Measurements from ENCODE around the gene LIMA1.
"Not testable (repeated sequence)": the region's sequence is repeated elsewhere in the genome, so short reads cannot be mapped to it uniquely, and the experiment has no call there.

LIMA1 gene

DNA sequence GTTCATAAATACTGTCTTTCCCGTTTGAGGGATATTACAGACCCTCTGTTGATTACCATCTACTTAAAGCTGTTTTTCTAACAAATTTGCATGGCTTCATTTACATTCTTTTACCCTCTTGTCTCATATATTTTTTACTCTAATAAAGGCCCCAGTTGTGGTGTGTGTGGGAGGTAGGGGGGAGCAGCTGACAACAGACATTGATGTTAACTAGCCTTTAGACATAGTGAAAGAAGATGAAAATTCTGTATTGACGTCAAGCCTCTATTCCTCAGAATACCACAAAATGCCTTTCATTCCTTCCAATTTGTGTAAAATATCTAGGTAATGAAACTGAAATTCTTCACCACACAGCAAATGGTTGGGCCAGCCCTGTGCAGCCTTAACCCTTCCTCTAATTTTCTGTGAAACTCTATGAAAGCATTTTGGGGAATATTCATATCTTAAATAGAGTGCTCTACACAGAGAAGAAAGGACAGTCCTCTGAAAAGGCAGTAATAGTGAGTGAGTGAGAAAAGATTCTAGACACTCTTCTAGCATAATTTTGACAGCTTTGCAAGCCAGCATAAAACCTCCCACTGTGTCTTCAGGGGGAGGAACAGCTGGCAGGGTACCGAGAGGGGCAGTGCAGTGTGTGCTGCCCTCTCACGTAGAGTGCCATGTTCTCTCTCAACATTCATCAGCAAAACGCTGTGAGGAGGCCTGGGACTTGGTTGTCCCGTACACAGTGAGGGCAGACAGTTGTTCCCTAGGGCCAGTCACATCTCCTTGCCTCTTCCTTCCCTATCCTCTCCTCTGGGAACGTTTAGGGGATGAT, 96.0 kb downstream of the LIMA1 start:
- peak in 1 of 51 donors; percentile 20 for DNase-seq

DNA sequence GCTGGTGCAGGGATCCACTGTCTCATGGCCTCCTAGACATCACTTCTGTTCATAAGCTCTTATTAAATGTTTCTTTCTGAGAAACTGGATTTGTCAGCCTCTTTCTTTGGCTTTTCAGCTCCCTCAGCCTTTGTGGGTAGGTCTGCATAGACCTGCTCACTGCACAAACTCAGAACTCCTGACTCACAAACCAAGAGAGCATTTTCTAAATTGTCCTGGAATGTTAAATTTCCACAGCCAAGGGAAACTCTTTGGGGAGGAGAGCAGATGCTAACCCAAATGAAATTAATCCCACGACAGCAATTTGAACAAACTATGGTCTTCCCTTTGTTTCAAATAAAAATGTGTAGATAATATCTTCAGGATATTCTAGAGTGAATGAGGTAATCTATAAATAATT, 96.6 kb downstream of the LIMA1 start:
- no peak for DNase-seq

GRCh38 chr12:50185970-50186663, 97.2 kb downstream of the LIMA1 start:
- DNase-seq = no peak

GRCh38 chr12:50185301-50185895, 97.9 kb downstream of the LIMA1 start:
- peak in 2 of 51 donors; percentile 17 to 71 for DNase-seq

DNA sequence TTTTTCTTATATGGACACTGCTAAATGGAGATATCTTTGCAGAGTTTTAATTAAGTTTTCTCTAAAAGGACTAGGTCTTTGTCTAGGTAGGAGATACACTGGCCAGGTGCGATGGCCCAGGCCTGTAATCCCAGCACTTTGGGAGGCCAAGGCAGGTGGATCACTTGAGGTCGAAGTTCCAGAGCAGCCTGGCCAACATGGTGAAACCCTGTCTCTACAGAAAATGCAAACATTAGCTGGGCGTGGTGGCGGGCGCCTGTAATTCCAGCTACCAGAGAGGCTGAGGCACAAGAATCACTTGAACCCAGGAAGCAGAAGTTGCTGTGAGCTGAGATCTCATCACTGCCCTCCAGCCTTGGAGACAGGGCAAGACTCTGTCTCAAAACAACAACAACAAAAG, 99.1 kb downstream of the LIMA1 start:
- no peak for DNase-seq

- DNase-seq = no peak
These were observed 100.9 kb downstream of the LIMA1 start for GRCh38 chr12:50182461-50182860.

- no peak for DNase-seq
These were observed 101.6 kb downstream of the LIMA1 start for GRCh38 chr12:50181691-50182090.

DNA sequence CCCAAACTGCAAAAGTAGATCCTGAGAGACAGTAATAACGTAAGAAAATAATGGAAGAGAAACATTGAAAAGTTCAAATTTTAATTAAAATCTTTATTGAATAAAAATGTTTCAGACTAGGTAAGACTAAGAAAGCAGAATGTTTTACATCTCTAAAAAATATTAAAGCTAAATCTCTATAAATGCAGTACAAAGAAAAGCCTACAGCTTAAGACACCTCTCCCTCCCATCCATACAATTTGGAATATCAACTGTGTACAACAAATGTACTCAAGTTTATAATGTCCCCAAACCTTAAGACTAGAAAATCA, 107.6 kb downstream of the LIMA1 start:
- no peak for DNase-seq

DNA sequence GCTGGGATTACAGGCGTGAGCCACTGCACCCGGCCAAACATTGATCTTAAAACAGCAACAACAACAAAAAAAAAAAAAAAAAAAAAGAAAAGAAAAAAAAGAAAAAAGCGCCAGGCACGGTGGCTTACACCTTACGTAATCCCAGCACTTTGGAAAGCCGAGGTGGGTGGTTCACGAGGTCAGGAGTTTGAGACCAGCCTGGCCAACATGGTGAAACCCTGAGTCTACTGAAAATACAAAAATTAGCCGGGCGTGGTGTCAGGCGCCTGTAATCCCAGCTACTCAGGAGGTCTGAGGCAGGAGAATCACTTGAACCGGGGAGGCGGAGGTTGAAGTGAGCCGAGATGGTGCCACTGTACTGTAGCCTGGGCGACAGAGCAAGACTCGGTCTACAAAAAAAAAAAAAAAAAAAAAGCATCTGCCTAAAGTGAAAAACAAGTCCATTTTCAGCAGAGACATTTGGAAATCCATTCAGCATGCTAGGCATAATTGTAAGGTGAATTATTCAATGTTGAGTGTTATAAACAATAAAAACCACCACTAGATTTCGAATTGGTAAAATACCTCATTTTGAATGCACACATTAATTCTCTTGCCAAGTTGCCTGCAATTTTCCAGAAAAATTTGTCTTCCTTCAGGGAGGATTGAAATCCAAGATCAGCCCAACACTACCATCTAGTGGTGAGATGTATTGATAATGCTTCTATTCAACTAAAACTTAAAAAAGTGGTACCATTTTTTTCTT, 108.2 kb downstream of the LIMA1 start:
- peak in 3 of 51 donors; percentile 22 to 81 (median 27) for DNase-seq

- DNase-seq = peak; percentile 51 to 99 (median 96)
These were observed 116.1 kb downstream of the LIMA1 start, which contains the start of gene CERS5 for GRCh38 chr12:50167049-50167828. Gene CERS5, minus strand, starts transcription at chr12:50167369. Its CDS starts 72 bp downstream, at chr12:50167297.

- DNase-seq = peak in 7 of 51 donors; percentile 23 to 70 (median 49)
These were observed 116.6 kb downstream of the LIMA1 start for GRCh38 chr12:50166799-50167048.

- DNase-seq = no peak
These were observed 118.4 kb downstream of the LIMA1 start for GRCh38 chr12:50164963-50165362.

GRCh38 chr12:50162230-50162629, 121.1 kb downstream of the LIMA1 start:
- no peak for DNase-seq

DNA sequence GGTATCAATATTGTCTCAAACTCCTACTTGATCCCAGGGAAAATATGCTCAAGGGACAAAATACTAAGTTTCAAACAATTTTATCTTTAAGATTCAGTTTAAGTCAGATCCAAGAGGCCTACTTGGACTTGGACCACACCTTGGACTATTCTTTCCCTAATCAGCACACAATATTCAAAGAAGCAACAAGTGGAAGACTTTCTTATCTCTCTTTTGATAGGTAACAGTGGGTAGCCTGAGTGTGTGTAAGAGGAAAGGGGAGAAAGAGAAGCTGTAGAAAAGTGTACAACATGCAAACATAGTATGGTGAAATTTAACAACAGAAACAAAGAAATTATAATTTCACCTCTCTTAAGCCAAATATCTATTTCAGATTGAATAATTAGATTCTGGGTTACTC, 122.7 kb downstream of the LIMA1 start:
- no peak for DNase-seq

DNA sequence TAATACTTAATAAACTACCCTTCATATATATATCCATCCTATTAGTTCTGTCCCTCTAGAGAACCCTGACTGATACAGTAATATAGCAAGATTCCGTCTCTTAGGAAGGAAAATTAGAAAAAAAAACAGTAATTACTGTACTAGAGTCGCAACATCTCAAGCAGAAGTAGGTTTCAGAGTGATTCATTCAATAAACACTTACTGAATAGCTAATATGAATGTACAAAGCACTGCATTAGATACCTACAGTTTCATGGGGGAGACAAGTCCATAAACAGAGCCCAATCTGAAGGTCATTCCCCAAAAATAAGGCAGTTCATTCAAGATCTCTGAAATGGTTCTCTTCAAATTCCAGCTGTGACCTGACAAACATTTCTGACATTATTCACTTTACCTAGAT, 126.1 kb downstream of the LIMA1 start:
- DNase-seq = no peak

- no peak for DNase-seq
These were observed 126.7 kb downstream of the LIMA1 start for GRCh38 chr12:50156641-50157040.

GRCh38 chr12:50154947-50155346, 128.4 kb downstream of the LIMA1 start:
- DNase-seq = not testable (repeated sequence)

DNA sequence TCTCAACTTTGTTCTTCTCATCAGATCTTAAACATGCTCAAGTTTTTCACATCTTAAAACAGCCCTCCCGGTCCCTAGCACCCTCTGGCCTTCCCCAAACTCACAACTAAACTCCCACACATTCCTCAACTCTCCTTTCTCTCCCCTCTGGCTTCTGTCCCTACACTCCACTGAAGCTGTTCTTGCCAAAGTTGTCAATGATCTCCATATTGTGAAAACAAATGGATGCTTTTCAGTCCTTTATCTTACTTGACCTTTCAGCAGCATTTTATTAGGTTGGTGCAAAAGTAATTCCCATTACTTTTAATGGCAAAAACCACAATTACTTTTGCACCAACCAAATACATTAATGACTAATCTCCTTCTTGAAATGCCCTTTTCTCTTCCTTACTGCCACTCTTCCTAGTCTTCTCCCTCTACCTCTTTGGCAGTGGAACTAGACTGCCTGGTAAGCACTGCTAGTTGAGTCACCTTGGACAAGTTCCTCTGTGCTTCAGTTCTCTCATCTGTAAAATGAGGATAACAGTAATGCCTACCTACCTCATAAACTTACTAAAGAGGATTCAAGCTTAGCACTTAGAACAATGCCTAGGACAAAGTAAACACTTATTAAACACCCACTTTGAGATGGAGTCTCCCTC, 132.2 kb downstream of the LIMA1 start:
- no peak for DNase-seq

DNA sequence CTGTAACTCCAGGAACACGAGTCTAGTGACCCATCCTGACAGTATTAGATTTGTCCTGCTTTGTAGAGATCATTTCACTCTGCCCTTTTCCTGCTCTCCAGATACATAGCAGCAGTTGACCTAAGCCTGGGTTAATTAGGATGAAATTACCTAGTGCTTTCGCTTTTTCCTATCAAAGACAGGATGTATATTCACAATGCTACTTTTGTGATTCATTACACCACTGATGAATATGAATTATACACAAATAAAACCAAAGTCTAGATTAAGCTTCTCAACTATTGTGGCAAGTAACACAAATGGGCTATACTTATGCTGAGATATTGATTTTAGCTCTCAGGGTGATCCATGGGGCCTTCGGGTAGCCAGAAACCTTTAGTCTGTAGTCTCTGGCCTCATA, 134.0 kb downstream of the LIMA1 start:
- DNase-seq = no peak

DNA sequence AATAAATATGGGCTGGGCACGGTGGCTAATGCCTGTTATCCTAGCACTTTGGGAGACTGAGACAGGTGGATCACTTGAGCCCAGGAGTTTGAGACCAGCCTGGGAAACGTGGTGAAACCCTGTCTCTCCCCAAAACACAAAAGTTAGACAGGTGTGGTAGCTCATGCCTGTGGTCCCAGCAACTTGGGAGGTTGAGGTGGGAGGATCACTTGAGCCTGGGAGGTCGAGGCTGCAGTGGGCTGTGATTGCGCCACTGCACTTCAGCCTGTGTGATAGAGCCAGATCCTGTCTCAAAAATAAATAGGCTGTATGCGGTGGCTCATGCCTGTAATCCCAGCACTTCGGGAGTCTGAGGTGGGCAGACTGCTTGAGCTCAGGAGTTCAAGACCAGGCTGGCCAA, 135.3 kb downstream of the LIMA1 start:
- DNase-seq = not testable (repeated sequence)

DNA sequence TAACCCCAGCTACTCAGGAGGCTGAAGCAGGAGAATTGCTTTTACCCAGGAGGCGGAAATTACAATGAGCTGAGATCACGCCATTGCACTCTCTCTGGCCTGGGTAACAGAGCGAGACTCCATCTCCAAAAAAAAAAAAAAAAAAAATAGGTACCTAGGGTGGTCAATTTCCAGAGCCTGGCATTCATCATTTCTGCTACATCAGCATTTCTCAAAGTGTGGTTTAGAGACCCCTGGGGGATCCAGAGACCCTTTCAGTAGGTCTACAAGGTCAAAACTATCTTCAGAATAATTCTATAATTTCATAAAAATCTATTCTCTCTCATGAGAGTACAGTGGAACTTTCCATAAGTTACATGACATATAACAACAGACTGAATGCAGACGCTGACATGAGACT, 136.0 kb downstream of the LIMA1 start:
- DNase-seq = no peak
